IMR-90 (cell line): ENCODE data around the gene YAF2. TPM values are rescaled to one million over a fixed set of nuclear protein-coding genes. Genes with fewer than 3 reads are reported as not detected.

Experiments used
- ATAC-seq: fragments of 200-7000 bp; cut with Tn5 transposase; 2 replicates; pipeline ENCODE4 v1.9.1; 2020; ENCODE audit warnings: low read depth, mild to moderate bottlenecking, moderate library complexity
- BruUV-seq: library from RNA; stranded (reverse); fragments of 400-500 nt; replicated peaks from 2 replicates; lab custom pipeline; 2021; lab: Mats Ljungman, UMichigan
- CTCF ChIA-PET: fragments of 300-600 bp; formaldehyde crosslinking; extraction: SDS; loops from one replicate; lab custom pipeline; 2021; ENCODE audit warnings: antibody characterized with exemption; lab: Yijun Ruan, JAX
- POLR2A ChIA-PET: fragments of 300-600 bp; sonication (Branson Sonifier 250); formaldehyde crosslinking; loops from one replicate; lab custom pipeline; 2022; ENCODE audit warnings: antibody characterized with exemption; ENCODE audit not compliant: unreplicated experiment; lab: Charles Lee
- DNase-seq: peaks from one replicate; pipeline ENCODE4 v3.0.0; 2013
- H2AFZ ChIP-seq: replicated peaks from 2 replicates; pipeline ENCODE3; 2013; ENCODE audit warnings: low read length, mild to moderate bottlenecking; ENCODE audit not compliant: poor library complexity
- H2AK5ac ChIP-seq: 2 replicates; pipeline ENCODE4 v1.6.1; 2013; ENCODE audit warnings: low read depth, low read length, inconsistent platforms
- H2AK9ac ChIP-seq: replicated peaks from 2 replicates; pipeline ENCODE3; 2013; ENCODE audit warnings: mild to moderate bottlenecking, low read depth, low read length, moderate library complexity; ENCODE audit not compliant: poor library complexity
- H2BK120ac ChIP-seq: 2 replicates; pipeline ENCODE4 v1.6.1; 2013; ENCODE audit warnings: low read depth, low read length, inconsistent platforms
- H2BK15ac ChIP-seq: 3 replicates; pipeline ENCODE4 v1.6.1; 2013; ENCODE audit warnings: low read depth, low read length, inconsistent platforms
- H2BK20ac ChIP-seq: 2 replicates; pipeline ENCODE4 v1.6.1; 2013; ENCODE audit warnings: low read depth, mild to moderate bottlenecking, inconsistent platforms, low read length, moderate library complexity
- H2BK5ac ChIP-seq: 2 replicates; pipeline ENCODE4 v1.6.1; 2013; ENCODE audit warnings: mild to moderate bottlenecking, low read depth, low read length, inconsistent platforms; ENCODE audit not compliant: poor library complexity, severe bottlenecking
- H3K14ac ChIP-seq: replicated peaks from 2 replicates; pipeline ENCODE4 v1.6.1; 2013; ENCODE audit warnings: low read depth, low read length, inconsistent platforms
- H3K18ac ChIP-seq: 2 replicates; pipeline ENCODE4 v1.6.1; 2013; ENCODE audit warnings: low read depth, low read length, control low read depth
- H3K23ac ChIP-seq: 2 replicates; pipeline ENCODE4 v1.6.1; 2013; ENCODE audit warnings: low read depth, low read length, inconsistent platforms
- H3K27ac ChIP-seq: 2 replicates; pipeline ENCODE4 v1.5.1; 2013; ENCODE audit warnings: mild to moderate bottlenecking, control low read depth, low read length; ENCODE audit not compliant: insufficient read depth
- H3K27me3 ChIP-seq: 2 replicates; pipeline ENCODE4 v1.6.1; 2013; ENCODE audit warnings: low read length; ENCODE audit not compliant: control insufficient read depth, insufficient read depth
- H3K36me3 ChIP-seq: 2 replicates; pipeline ENCODE4 v1.6.1; 2013; ENCODE audit warnings: low read length, mixed read lengths; ENCODE audit not compliant: control insufficient read depth, insufficient read depth
- H3K4ac ChIP-seq: 2 replicates; pipeline ENCODE4 v1.6.1; 2013; ENCODE audit warnings: low read depth, low read length, inconsistent platforms
- H3K4me1 ChIP-seq: 2 replicates; pipeline ENCODE4 v1.6.1; 2013; ENCODE audit warnings: low read length, mixed read lengths; ENCODE audit not compliant: control insufficient read depth, insufficient read depth
- H3K4me2 ChIP-seq: 2 replicates; pipeline ENCODE4 v1.6.1; 2013; ENCODE audit warnings: low read depth, mild to moderate bottlenecking, control low read depth, low read length, moderate library complexity
- H3K4me3 ChIP-seq: 2 replicates; pipeline ENCODE4 v1.5.1; 2013; ENCODE audit warnings: low read depth, mild to moderate bottlenecking, control low read depth, low read length, moderate library complexity; ENCODE audit not compliant: insufficient read depth
- H3K56ac ChIP-seq: 2 replicates; pipeline ENCODE4 v1.6.1; 2013; ENCODE audit warnings: low read length, inconsistent platforms; ENCODE audit not compliant: insufficient read depth; ENCODE audit errors: extremely low read depth
- H3K79me1 ChIP-seq, 2 experiments: 2 replicates each; pipeline ENCODE4 v1.6.1; 2013; ENCODE audit warnings: low read length in 2 of 2, inconsistent platforms in 1 of 2, low read depth in 1 of 2
- H3K9ac ChIP-seq: 2 replicates; pipeline ENCODE4 v1.6.1; 2013; ENCODE audit warnings: low read depth, low read length, control low read depth
- H3K9me1 ChIP-seq: 2 replicates; pipeline ENCODE4 v1.6.1; 2013; ENCODE audit warnings: low read length, inconsistent platforms; ENCODE audit not compliant: insufficient read depth
- H3K9me3 ChIP-seq: 2 replicates; pipeline ENCODE4 v1.6.1; 2013; ENCODE audit warnings: low read length; ENCODE audit not compliant: control insufficient read depth, insufficient read depth
- H4K20me1 ChIP-seq: 2 replicates; pipeline ENCODE4 v1.6.1; 2013; ENCODE audit warnings: low read length, inconsistent platforms; ENCODE audit not compliant: insufficient read depth
- H4K5ac ChIP-seq: 2 replicates; pipeline ENCODE4 v1.6.1; 2013; ENCODE audit warnings: mild to moderate bottlenecking, low read depth, low read length, control low read depth
- H4K8ac ChIP-seq, 2 experiments: 2 replicates each; pipeline ENCODE4 v1.6.1; 2013; ENCODE audit warnings: low read depth in 2 of 2, low read length in 2 of 2, control low read depth in 1 of 2, inconsistent platforms in 1 of 2
- H4K91ac ChIP-seq: 2 replicates; pipeline ENCODE4 v1.6.1; 2013; ENCODE audit warnings: low read depth, low read length, inconsistent platforms; ENCODE audit not compliant: insufficient read depth
- BHLHE40 ChIP-seq: fragments of 150-350 bp; IDR thresholded peaks from 2 replicates; pipeline ENCODE4 v1.6.1; 2016; ENCODE audit warnings: mild to moderate bottlenecking, low read depth, low read length
- CEBPB ChIP-seq: IDR thresholded peaks from 2 replicates; pipeline ENCODE4 v1.6.1; 2012; ENCODE audit warnings: low read depth, low read length, improper control_type of control experiment
- CHD1 ChIP-seq: IDR thresholded peaks from 2 replicates; pipeline ENCODE4 v1.6.1; 2012; ENCODE audit warnings: low read depth, low read length, improper control_type of control experiment
- FOS ChIP-seq: fragments of 150-350 bp; IDR thresholded peaks from 2 replicates; pipeline ENCODE4 v1.6.1; 2016; ENCODE audit warnings: low read depth, low read length
- MAFK ChIP-seq: IDR thresholded peaks from 2 replicates; pipeline ENCODE4 v1.6.1; 2012; ENCODE audit warnings: low read depth, low read length, improper control_type of control experiment
- MAZ ChIP-seq: IDR thresholded peaks from 2 replicates; pipeline ENCODE4 v1.6.1; 2012; ENCODE audit warnings: low read depth, mild to moderate bottlenecking, low read length, improper control_type of control experiment, moderate library complexity, borderline replicate concordance
- MXI1 ChIP-seq: IDR thresholded peaks from 2 replicates; pipeline ENCODE4 v1.6.1; 2012; ENCODE audit warnings: low read depth, mild to moderate bottlenecking, low read length, moderate library complexity, borderline replicate concordance
- NFE2L2 ChIP-seq: fragments of 150-350 bp; IDR thresholded peaks from 2 replicates; pipeline ENCODE4 v1.6.1; 2016; ENCODE audit warnings: low read depth, mild to moderate bottlenecking, low read length
- POLR2A ChIP-seq: IDR thresholded peaks from 2 replicates; pipeline ENCODE4 v1.6.1; 2012; ENCODE audit warnings: mild to moderate bottlenecking, low read depth, low read length
- RAD21 ChIP-seq: IDR thresholded peaks from 2 replicates; pipeline ENCODE4 v1.6.1; 2012; ENCODE audit warnings: low read length, improper control_type of control experiment
- RCOR1 ChIP-seq: IDR thresholded peaks from 2 replicates; pipeline ENCODE4 v1.6.1; 2012; ENCODE audit warnings: mild to moderate bottlenecking, low read length, improper control_type of control experiment; ENCODE audit not compliant: insufficient replicate concordance
- RFX5 ChIP-seq: IDR thresholded peaks from 2 replicates; pipeline ENCODE4 v1.8.0; 2012; ENCODE audit warnings: low read depth, mild to moderate bottlenecking, low read length, moderate library complexity
- SMC3 ChIP-seq: fragments of 150-350 bp; IDR thresholded peaks from 2 replicates; pipeline ENCODE4 v1.6.1; 2016; ENCODE audit warnings: low read depth, mild to moderate bottlenecking, antibody characterized with exemption, low read length, moderate library complexity
- dilution Hi-C: fragments of 300-500 bp; cut with HindIII; formaldehyde crosslinking; loops from one replicate; pipeline ENCODE4 v1.14.3; 2018; ENCODE audit warnings: low sequenced_read_pairs; ENCODE audit not compliant: unreplicated experiment
- in situ Hi-C: fragments of 300-500 bp; cut with MboI; formaldehyde crosslinking; loops from 3 replicates; pipeline ENCODE4 v1.14.3; 2019; ENCODE audit warnings: low sequenced_read_pairs, inconsistent platforms, mixed read lengths
- intact Hi-C: fragments of 100-400 bp; cut with micrococcal nuclease; formaldehyde crosslinking; loops from 2 replicates; pipeline ENCODE4 v1.10.0; 2022
- polyA plus RNA-seq, 3 experiments: library from polyadenylated mRNA; depleted of rRNA; stranded (reverse); fragments of >200 nt; gene quantifications; 2 replicates each; pipeline ENCODE4 v1.2.3, GENCODE V29; 2012; ENCODE audit warnings: low replicate concordance in 1 of 3
- total RNA-seq: library from RNA; depleted of rRNA; stranded (reverse); fragments of >200 nt; gene quantifications from 2 replicates; pipeline ENCODE4 v1.2.3, GENCODE V29; 2012
- TF ChIP-seq, protein P1 (sequence below): fragments of 150-350 bp; IDR thresholded peaks from 2 replicates; pipeline ENCODE4 v1.6.1; 2017; ENCODE audit warnings: mild to moderate bottlenecking, antibody characterized with exemption, low read length, low read depth
- TF ChIP-seq, protein P2 (sequence below): fragments of 150-350 bp; IDR thresholded peaks from 2 replicates; pipeline ENCODE4 v1.6.1; 2016; ENCODE audit warnings: low read depth, mild to moderate bottlenecking, low read length, moderate library complexity, borderline replicate concordance
- TF ChIP-seq, protein P3 (sequence below): conservative IDR thresholded peaks from 2 replicates; pipeline ENCODE4 v1.5.1; 2012; ENCODE audit warnings: mild to moderate bottlenecking, low read depth, low read length, improper control_type of control experiment

The YAF2 gene
- total and polyA plus RNA-seq, 2 of the 4 experiments (the other 2 are of a cell fraction) = 7.9 to 14.2 TPM

DNA sequence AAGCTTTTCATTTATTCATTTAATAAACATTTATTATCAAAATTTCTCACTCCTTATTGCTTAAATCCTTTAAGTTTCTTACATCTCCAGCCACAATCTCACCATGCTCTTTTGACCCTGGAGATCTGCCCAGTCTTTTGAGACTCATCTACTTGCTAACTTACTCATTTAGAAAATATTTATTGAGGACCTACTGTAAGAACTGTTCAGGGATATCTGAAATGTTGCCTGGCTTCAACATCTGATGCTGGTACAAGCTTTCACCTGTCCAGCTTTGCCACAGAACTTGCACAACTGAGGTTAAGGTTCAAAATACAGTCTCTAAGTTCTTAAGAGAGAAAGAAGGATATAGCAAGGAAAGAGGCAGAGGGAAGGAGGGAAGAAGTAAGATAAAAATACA is 75.9 kb downstream of the YAF2 start:
- Histone ChIP-seq H4K8ac (no peak overlapping the region), H3K18ac (no peak overlapping the region), H3K4me1 (peaks cover 4% of the 10 kb centered on the region), H2BK120ac (no peak overlapping the region), H3K27me3 (no peaks in the 10 kb centered on the region), H2AFZ (no peak overlapping the region), H3K9ac (no peak overlapping the region), H4K20me1 (no peaks in the 10 kb centered on the region; the same call in 1 of the 2 replicates), H3K9me1 (0 out of 2 replicates have a peak, but pooled peaks cover 2% of the 10 kb centered on the region), H3K4ac (no peak overlapping the region), H3K14ac (no peak overlapping the region), H3K4me3 (no peak overlapping the region), H3K36me3 (peaks cover 4% of the 10 kb centered on the region), H2AK5ac (no peak overlapping the region), H2BK20ac (no peak overlapping the region), H2BK5ac (no peak overlapping the region), H4K5ac (no peak overlapping the region), H4K91ac (no peak overlapping the region), H3K23ac (no peak overlapping the region), H3K4me2 (no peak overlapping the region; the same call in 1 of the 2 replicates), H3K27ac (no peak overlapping the region), H3K56ac (no peak overlapping the region), H2AK9ac (no peak overlapping the region), H3K79me1 (peaks cover 3% of the 10 kb centered on the region in 2 experiments; a peak in 2 of 4 replicates), H2BK15ac (no peak overlapping the region), H3K9me3 (no peaks in the 10 kb centered on the region)
- no TSS peak for BruUV-seq
- intact Hi-C loops (no loop called here), dilution Hi-C loops (no loop called here), in situ Hi-C loops (no loop called here)
- ChIA-PET POLR2A (no interaction called here), CTCF (no interaction called here)
- TF ChIP-seq SMC3 (no peak), CHD1 (no peak), RFX5 (no peak), CEBPB (no peak), MAFK (no peak), MAZ (no peak), POLR2A (no peak), NFE2L2 (no peak), MXI1 (no peak), RCOR1 (no peak), BHLHE40 (no peak), RAD21 (no peak), FOS (no peak)
- TF ChIP-seq, protein P1, sequence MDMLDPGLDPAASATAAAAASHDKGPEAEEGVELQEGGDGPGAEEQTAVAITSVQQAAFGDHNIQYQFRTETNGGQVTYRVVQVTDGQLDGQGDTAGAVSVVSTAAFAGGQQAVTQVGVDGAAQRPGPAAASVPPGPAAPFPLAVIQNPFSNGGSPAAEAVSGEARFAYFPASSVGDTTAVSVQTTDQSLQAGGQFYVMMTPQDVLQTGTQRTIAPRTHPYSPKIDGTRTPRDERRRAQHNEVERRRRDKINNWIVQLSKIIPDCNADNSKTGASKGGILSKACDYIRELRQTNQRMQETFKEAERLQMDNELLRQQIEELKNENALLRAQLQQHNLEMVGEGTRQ = no peak
- TF ChIP-seq, protein P2, sequence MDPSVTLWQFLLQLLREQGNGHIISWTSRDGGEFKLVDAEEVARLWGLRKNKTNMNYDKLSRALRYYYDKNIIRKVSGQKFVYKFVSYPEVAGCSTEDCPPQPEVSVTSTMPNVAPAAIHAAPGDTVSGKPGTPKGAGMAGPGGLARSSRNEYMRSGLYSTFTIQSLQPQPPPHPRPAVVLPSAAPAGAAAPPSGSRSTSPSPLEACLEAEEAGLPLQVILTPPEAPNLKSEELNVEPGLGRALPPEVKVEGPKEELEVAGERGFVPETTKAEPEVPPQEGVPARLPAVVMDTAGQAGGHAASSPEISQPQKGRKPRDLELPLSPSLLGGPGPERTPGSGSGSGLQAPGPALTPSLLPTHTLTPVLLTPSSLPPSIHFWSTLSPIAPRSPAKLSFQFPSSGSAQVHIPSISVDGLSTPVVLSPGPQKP = no peak
- TF ChIP-seq, protein P3, sequence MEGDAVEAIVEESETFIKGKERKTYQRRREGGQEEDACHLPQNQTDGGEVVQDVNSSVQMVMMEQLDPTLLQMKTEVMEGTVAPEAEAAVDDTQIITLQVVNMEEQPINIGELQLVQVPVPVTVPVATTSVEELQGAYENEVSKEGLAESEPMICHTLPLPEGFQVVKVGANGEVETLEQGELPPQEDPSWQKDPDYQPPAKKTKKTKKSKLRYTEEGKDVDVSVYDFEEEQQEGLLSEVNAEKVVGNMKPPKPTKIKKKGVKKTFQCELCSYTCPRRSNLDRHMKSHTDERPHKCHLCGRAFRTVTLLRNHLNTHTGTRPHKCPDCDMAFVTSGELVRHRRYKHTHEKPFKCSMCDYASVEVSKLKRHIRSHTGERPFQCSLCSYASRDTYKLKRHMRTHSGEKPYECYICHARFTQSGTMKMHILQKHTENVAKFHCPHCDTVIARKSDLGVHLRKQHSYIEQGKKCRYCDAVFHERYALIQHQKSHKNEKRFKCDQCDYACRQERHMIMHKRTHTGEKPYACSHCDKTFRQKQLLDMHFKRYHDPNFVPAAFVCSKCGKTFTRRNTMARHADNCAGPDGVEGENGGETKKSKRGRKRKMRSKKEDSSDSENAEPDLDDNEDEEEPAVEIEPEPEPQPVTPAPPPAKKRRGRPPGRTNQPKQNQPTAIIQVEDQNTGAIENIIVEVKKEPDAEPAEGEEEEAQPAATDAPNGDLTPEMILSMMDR = no peak
- peak; percentile 69 for ATAC-seq
- DNase-seq = peak; percentile 67
